Choroid plexus epithelial cell (primary cell): ENCODE measurements around the gene FARP1.

Experiments
- DNase-seq: peaks from one replicate; pipeline ENCODE4 v3.0.0-alpha.2; 2010; ENCODE audit warnings: low read depth
- H3K4me3 ChIP-seq: 2 replicates; pipeline ENCODE4 v1.5.1; 2011; ENCODE audit warnings: low read depth, mild to moderate bottlenecking, control low read depth, low read length, moderate library complexity
- CTCF ChIP-seq: conservative IDR thresholded peaks from 2 replicates; pipeline ENCODE4 v1.5.1; 2011; ENCODE audit warnings: low read depth, mild to moderate bottlenecking, control low read depth, inconsistent platforms, low read length, moderate library complexity

FARP1 gene

GRCh38 chr13:98459171-98459681 is 316.3 kb downstream of the FARP1 start:
- TF ChIP-seq CTCF, result no peak
- H3K4me3 ChIP-seq, result no peak overlapping the region
- DNase-seq, result no peak

GRCh38 chr13:98459721-98460370 is 317.0 kb downstream of the FARP1 start:
- no peak for TF ChIP-seq CTCF
- no peak for DNase-seq
- H3K4me3 ChIP-seq, result no peak overlapping the region

- no peak overlapping the region for H3K4me3 ChIP-seq
- DNase-seq, result no peak
Observed at GRCh38 chr13:98460516-98460915, 317.6 kb downstream of the FARP1 start.

GRCh38 chr13:98461486-98462240 is 318.8 kb downstream of the FARP1 start:
- TF ChIP-seq CTCF, result no peak
- no peak for DNase-seq
- H3K4me3 ChIP-seq, result no peak overlapping the region

More at GRCh38 chr13:98460516-98460915, 317.6 kb downstream of the FARP1 start:
- no peak for TF ChIP-seq CTCF

- no peak for DNase-seq
- H3K4me3 ChIP-seq, result no peak overlapping the region
- TF ChIP-seq CTCF, result no peak
Observed at GRCh38 chr13:98462241-98462882, 319.5 kb downstream of the FARP1 start.

GRCh38 chr13:98462946-98463345 is 320.1 kb downstream of the FARP1 start:
- no peak for TF ChIP-seq CTCF
- H3K4me3 ChIP-seq, result no peak overlapping the region
- no peak for DNase-seq
